ENCODE data around the gene ZNF3. TPM values are rescaled to one million over a fixed set of nuclear protein-coding genes. Genes with fewer than 3 reads are reported as not detected.

ZNF3 gene
- total and polyA plus RNA-seq, 9 of the 15 experiments (the other 6 are each of a cell fraction or from before 2014, with no cell fraction given) = 30.0 to 64.9 (median 51.5) TPM

- TF ChIP-seq CTCFL (IDR thresholded peaks at IDR 0.05; ENCODE audit: borderline replicate concordance, insufficient read depth, low read depth, low read length, poor library complexity, severe bottlenecking) (no peak), POLR3G (IDR thresholded peaks at IDR 0.05; ENCODE audit: extremely low read depth, insufficient read length, insufficient replicate concordance) (no peak), ZNF696 (CRISPR knock-in tag; conservative IDR thresholded peaks at IDR 0.05) (no peak), TARDBP (IDR thresholded peaks at IDR 0.05) (peak; percentile 66; the same call in 1 of the 2 replicates), KLF6 (CRISPR knock-in tag; IDR thresholded peaks at IDR 0.05; ENCODE audit: borderline replicate concordance) (no peak), MTA1 (IDR thresholded peaks at IDR 0.05; ENCODE audit: borderline replicate concordance) (no peak), YBX1 (IDR thresholded peaks at IDR 0.05) (no peak), ZNF766 (CRISPR knock-in tag; conservative IDR thresholded peaks at IDR 0.05) (peak; percentile 58; the same call in 1 of the 2 replicates), CEBPG (CRISPR knock-in tag; IDR thresholded peaks at IDR 0.05) (no peak; the same call in 1 of the 2 replicates), CEBPG (tag; conservative IDR thresholded peaks at IDR 0.05 in 1 of 2, IDR thresholded peaks at IDR 0.05 in 1 of 2) (peak in 1 of 2 experiments; percentile 19; a peak in 1 of 4 replicates), ZEB2 (IDR thresholded peaks at IDR 0.05) (no peak), ZNF785 (CRISPR knock-in tag; IDR thresholded peaks at IDR 0.05) (no peak), CBX8 (IDR thresholded peaks at IDR 0.05; ENCODE audit: borderline replicate concordance, extremely low read depth, low read depth, low read length, poor library complexity, severe bottlenecking) (no peak), TFAM (CRISPR knock-in tag; conservative IDR thresholded peaks at IDR 0.05) (no peak), USF2 (CRISPR knock-in tag; IDR thresholded peaks at IDR 0.05) (peak; percentile 100), HDAC6 (IDR thresholded peaks at IDR 0.05; ENCODE audit: low read depth, low read length) (no peak), HOMEZ (CRISPR knock-in tag; IDR thresholded peaks at IDR 0.05) (no peak), ZNF699 (CRISPR knock-in tag; IDR thresholded peaks at IDR 0.05; ENCODE audit: insufficient replicate concordance) (no peak), CBX5 (IDR thresholded peaks at IDR 0.05; ENCODE audit: borderline replicate concordance, low read depth) (no peak), RHOXF2B (CRISPR knock-in tag; conservative IDR thresholded peaks at IDR 0.05) (no peak; the same call in 1 of the 2 replicates), RBM15 (IDR thresholded peaks at IDR 0.05; ENCODE audit: insufficient read depth, low read length) (no peak), ZNF175 (CRISPR knock-in tag; IDR thresholded peaks at IDR 0.05; ENCODE audit: low read depth) (0 out of 2 replicates have a peak, but pooled peaks have one; percentile 24), ZNF134 (CRISPR knock-in tag; conservative IDR thresholded peaks at IDR 0.05) (no peak), POLR3A (IDR thresholded peaks at IDR 0.05; ENCODE audit: borderline replicate concordance, extremely low read depth, insufficient read depth, insufficient read length) (no peak), EHMT2 (IDR thresholded peaks at IDR 0.05) (no peak)
These were observed 19.7 kb upstream of the ZNF3 start, which contains the start of the genes AP4M1 and MCM7 (continued) for GRCh38 chr7:100101016-100101862.
